Adipose tissue (tissue), 3 donors: ENCODE measurements around the gene COA7. TPM values are rescaled to one million over a fixed set of nuclear protein-coding genes. Genes with fewer than 3 reads are reported as not detected.
"Not testable (repeated sequence)": the region's sequence is repeated elsewhere in the genome, so short reads cannot be mapped to it uniquely, and the experiment has no call there.

Source experiments
- H3K27ac ChIP-seq: one replicate; pipeline ENCODE4 v1.5.1; 2013; ENCODE audit warnings: low read depth, low read length
- WGBS, 3 donors: extraction: QIAGEN DNeasy Blood & Tissue Kit; methylation state at CpG; one replicate each; pipeline ENCODE4 v1.1.7; 2013; 5-methylcytosine and 5-hydroxymethylcytosine counted together
- polyA plus RNA-seq, 3 donors: library from polyadenylated mRNA; stranded (reverse); fragments of 200-250 nt; gene quantifications; one replicate each; pipeline ENCODE4 v1.2.3, GENCODE V29; 2013
- donor health status: healthy with polysubstance abuse.
- donor health status: Bipolar disorder and iron deficiency.
- donor health status: healthy.

Gene COA7
- polyA plus RNA-seq: 10 to 100 TPM in 1 of 3 donors, 1 to 10 TPM in 2; 6.8 to 13.2 (median 8.9) TPM

GRCh38 chr1:52697795-52698674 lies at the start of gene COA7:
COA7 (minus strand) TSS chr1:52698347; CDS start chr1:52698326, 21 bp downstream.
- 1 to 3% (median 2%) methylated on average over 66 to 68 of the region's 68 CpGs for WGBS, 3 donors
- no peak within 1 kb of the TSS for H3K27ac ChIP-seq

- WGBS, 3 donors: 79 to 93% (median 81%) methylated on average over 1 of the region's 1 CpG
Observed at GRCh38 chr1:52747450-52747849, 49.3 kb upstream of the COA7 start.

GRCh38 chr1:52746189-52746588 lies 48.0 kb upstream of the COA7 start:
- 79 to 85% (median 83%) methylated on average over 4 of the region's 4 CpGs for WGBS, 3 donors
- H3K27ac ChIP-seq: no peak overlapping the region

More at GRCh38 chr1:52747450-52747849, 49.3 kb upstream of the COA7 start:
- no peak overlapping the region for H3K27ac ChIP-seq

GRCh38 chr1:52741259-52741658 lies 43.1 kb upstream of the COA7 start:
- no peak overlapping the region for H3K27ac ChIP-seq
- WGBS, 3 donors: 83 to 87% (median 86%) methylated on average over 3 of the region's 3 CpGs

- WGBS, 3 donors: 82 to 90% (median 89%) methylated on average over 4 of the region's 4 CpGs
Observed at GRCh38 chr1:52739699-52740467, 41.7 kb upstream of the COA7 start.

GRCh38 chr1:52738893-52739292 lies 40.7 kb upstream of the COA7 start:
- 82 to 84% (median 82%) methylated on average over 10 of the region's 10 CpGs for WGBS, 3 donors

More at GRCh38 chr1:52739699-52740467, 41.7 kb upstream of the COA7 start:
- H3K27ac ChIP-seq: no peak overlapping the region

GRCh38 chr1:52738148-52738547 lies 40.0 kb upstream of the COA7 start:
- H3K27ac ChIP-seq: no peak overlapping the region
- WGBS, 3 donors: 88 to 91% (median 89%) methylated on average over 5 of the region's 5 CpGs

More at GRCh38 chr1:52738893-52739292, 40.7 kb upstream of the COA7 start:
- H3K27ac ChIP-seq: no peak overlapping the region

- H3K27ac ChIP-seq: not testable (repeated sequence)
- whole genome bisulfite sequencing, 3 donors: 86 to 95% (median 94%) methylated on average over 9 of the region's 9 CpGs
Observed at GRCh38 chr1:52735371-52735770, 37.2 kb upstream of the COA7 start.

- no peak overlapping the region for H3K27ac ChIP-seq
- WGBS, 3 donors: 96 to 99% (median 97%) methylated on average over 3 of the region's 3 CpGs
Observed at GRCh38 chr1:52733368-52733767, 35.2 kb upstream of the COA7 start.

GRCh38 chr1:52727956-52728656 lies 30.0 kb upstream of the COA7 start:
- H3K27ac ChIP-seq: no peak overlapping the region
- WGBS, 3 donors: 76 to 88% (median 86%) methylated on average over 6 of the region's 6 CpGs

- no peak overlapping the region for H3K27ac ChIP-seq
- 0 to 2% (median 0%) methylated on average over 14 of the region's 14 CpGs for WGBS, 3 donors
Observed at GRCh38 chr1:52727114-52727586, 29.0 kb upstream of the COA7 start.

GRCh38 chr1:52726265-52727113 lies 28.3 kb upstream of the COA7 start, which contains the start of gene ZYG11B:
ZYG11B (plus strand) TSS chr1:52726453; CDS start chr1:52726654, 201 bp downstream.
- WGBS, 3 donors: 0% methylated on average over 46 to 59 of the region's 59 CpGs

GRCh38 chr1:52725903-52726264 lies 27.7 kb upstream of the COA7 start:
- H3K27ac ChIP-seq: no peak overlapping the region
- WGBS, 3 donors: 8 to 16% (median 11%) methylated on average over 5 to 6 of the region's 6 CpGs

More at GRCh38 chr1:52726265-52727113, 28.3 kb upstream of the COA7 start, which contains the start of gene ZYG11B:
- no peak within 1 kb of the TSS for H3K27ac ChIP-seq

- 74 to 85% (median 85%) methylated on average over 4 of the region's 4 CpGs for WGBS, 3 donors
- no peak overlapping the region for H3K27ac ChIP-seq
Observed at GRCh38 chr1:52723260-52723659, 25.1 kb upstream of the COA7 start.

- 91 to 94% (median 92%) methylated on average over 6 of the region's 6 CpGs for WGBS, 3 donors
- not testable (repeated sequence) for H3K27ac ChIP-seq
Observed at GRCh38 chr1:52715296-52715695, 17.1 kb upstream of the COA7 start.

GRCh38 chr1:52713590-52713989 lies 15.4 kb upstream of the COA7 start:
- no peak overlapping the region for H3K27ac ChIP-seq
- WGBS, 3 donors: 88 to 93% (median 89%) methylated on average over 4 of the region's 4 CpGs

- 49 to 71% (median 55%) methylated on average over 6 of the region's 6 CpGs for WGBS, 3 donors
- H3K27ac ChIP-seq: no peak overlapping the region
Observed at GRCh38 chr1:52709016-52709415, 10.9 kb upstream of the COA7 start.
